K562 (cell line): ENCODE results near the gene SOCS3. TPM values are rescaled to one million over a fixed set of nuclear protein-coding genes. Genes with fewer than 3 reads are reported as not detected.

Source experiments
- ERF ChIP-seq: fragments of 450-650 bp; formaldehyde crosslinking; IDR thresholded peaks from 2 replicates; pipeline ENCODE4 v1.4.0; 2020; ENCODE audit warnings: mild to moderate bottlenecking, mixed read lengths
- GTF2B ChIP-seq: IDR thresholded peaks from 2 replicates; pipeline ENCODE4 v1.6.1; 2011; ENCODE audit not compliant: insufficient read length; ENCODE audit errors: extremely low read depth
- HES1 ChIP-seq: fragments of 450-650 bp; IDR thresholded peaks from 2 replicates; pipeline ENCODE4 v1.6.1; 2016; ENCODE audit warnings: low read depth, mild to moderate bottlenecking, moderate library complexity
- HOXB6 ChIP-seq: fragments of 250-450 bp; sonication (Bioruptor Pico); IDR thresholded peaks from 2 replicates; pipeline ENCODE4 v1.5.1; 2022; ENCODE audit warnings: mild to moderate bottlenecking, borderline replicate concordance
- JUND ChIP-seq, 2 experiments: IDR thresholded peaks; 2 replicates in 1 of 2; 3 replicates in 1 of 2; pipeline ENCODE4 v1.6.1; 2011; ENCODE audit warnings: borderline replicate concordance in 2 of 2, low read depth in 2 of 2, low read length in 2 of 2, improper control_type of control experiment in 1 of 2, missing biosample characterization in 1 of 2, missing genetic modification characterization in 1 of 2, missing genetic modification reagents in 1 of 2
- MTF1 ChIP-seq: fragments of 250-450 bp; sonication (Bioruptor Pico); IDR thresholded peaks from 2 replicates; pipeline ENCODE4 v1.9.0; 2021; ENCODE audit warnings: moderate library complexity, mild to moderate bottlenecking, inconsistent platforms, borderline replicate concordance
- MYC ChIP-seq, 2 experiments: fragments of 250-450 bp in 1 of 2; sonication (Bioruptor Pico) in 1 of 2; IDR thresholded peaks; 2 replicates each; pipeline versions ENCODE4 v1.5.1 to v1.6.1; 2012 to 2021; ENCODE audit warnings: low read depth in 2 of 2, borderline replicate concordance in 1 of 2, improper control_type of control experiment in 1 of 2, low read length in 1 of 2, mild to moderate bottlenecking in 1 of 2, moderate library complexity in 1 of 2
- PHB ChIP-seq: fragments of 250-450 bp; sonication (Bioruptor Pico); IDR thresholded peaks from 2 replicates; pipeline ENCODE4 v1.5.0; 2021
- SETDB1 ChIP-seq: IDR thresholded peaks from one replicate; pipeline ENCODE4 v1.6.1; 2012; ENCODE audit warnings: low read length, control low read depth, inconsistent platforms
- SMAD4 ChIP-seq: fragments of 250-450 bp; sonication (Bioruptor Pico); conservative IDR thresholded peaks from 2 replicates; pipeline ENCODE4 v1.8.0; 2021; ENCODE audit warnings: inconsistent platforms, mild to moderate bottlenecking, moderate library complexity
- SMARCA4 ChIP-seq: fragments of 450-650 bp; IDR thresholded peaks from 2 replicates; pipeline ENCODE4 v1.6.1; 2016
- TCF7 ChIP-seq: sonication (generic); IDR thresholded peaks from 2 replicates; pipeline ENCODE4 v1.6.1; 2016; ENCODE audit warnings: antibody characterized with exemption, borderline replicate concordance
- ZBTB12 ChIP-seq: fragments of 250-450 bp; sonication (Bioruptor Pico); IDR thresholded peaks from 2 replicates; pipeline ENCODE4 v1.4.0; 2020
- ZNF561 ChIP-seq: fragments of 450-650 bp; formaldehyde crosslinking; conservative IDR thresholded peaks from 2 replicates; pipeline ENCODE4 v1.4.0; 2020; ENCODE audit warnings: mild to moderate bottlenecking, moderate library complexity
- polyA plus RNA-seq, 8 experiments: library from polyadenylated mRNA; depleted of rRNA in 4 of 8; stranded (reverse) in 5 of 8; unstranded in 3 of 8; fragments of >200 nt; fragmentation: Nextera tagmentation in 2 of 8; fragmentation: Illumina TruSeq in 1 of 8; extraction: Ambion mirVana in 2 of 8; extraction: Trizol in 1 of 8; gene quantifications; 2 replicates each; pipeline versions ENCODE4 v1.2.1 to v1.2.3, GENCODE V29; 2011 to 2014; ENCODE audit warnings: inconsistent platforms in 1 of 8, missing spikeins in 1 of 8
- total RNA-seq, 7 experiments: library from RNA; depleted of rRNA in 6 of 7; stranded (reverse); fragments of >200 nt in 6 of 7; fragmentation: Illumina TruSeq in 2 of 7; extraction: Trizol in 2 of 7; gene quantifications; 2 replicates each; pipeline versions ENCODE4 v1.2.1 to v1.2.3, GENCODE V29; 2011 to 2021; ENCODE audit warnings: low replicate concordance in 1 of 7
- TF ChIP-seq, protein P1 (sequence below): fragments of 450-650 bp; IDR thresholded peaks from 2 replicates; pipeline ENCODE4 v1.6.1; 2016; ENCODE audit warnings: borderline replicate concordance
- TF ChIP-seq, protein P2 (sequence below): fragments of 450-650 bp; conservative IDR thresholded peaks from 2 replicates; pipeline ENCODE4 v1.6.1; 2016; ENCODE audit warnings: missing genetic modification characterization, low read depth, mild to moderate bottlenecking, control low read depth, missing compliant biosample characterization
- TF ChIP-seq, protein P3 (sequence below): fragments of 450-650 bp; IDR thresholded peaks from 2 replicates; pipeline ENCODE4 v1.6.1; 2016; ENCODE audit warnings: missing biosample characterization, missing genetic modification characterization
- TF ChIP-seq, protein P4 (sequence below): sonication (generic); formaldehyde crosslinking; IDR thresholded peaks from 2 replicates; pipeline ENCODE4 v1.8.1; 2023; ENCODE audit warnings: mild to moderate bottlenecking, missing genetic modification reagents

SOCS3 gene
- total and polyA plus RNA-seq, 9 of the 15 experiments (the other 6 are each of a cell fraction or from before 2014, with no cell fraction given), result 0.56 to 38.9 (median 13.7) TPM

DNA sequence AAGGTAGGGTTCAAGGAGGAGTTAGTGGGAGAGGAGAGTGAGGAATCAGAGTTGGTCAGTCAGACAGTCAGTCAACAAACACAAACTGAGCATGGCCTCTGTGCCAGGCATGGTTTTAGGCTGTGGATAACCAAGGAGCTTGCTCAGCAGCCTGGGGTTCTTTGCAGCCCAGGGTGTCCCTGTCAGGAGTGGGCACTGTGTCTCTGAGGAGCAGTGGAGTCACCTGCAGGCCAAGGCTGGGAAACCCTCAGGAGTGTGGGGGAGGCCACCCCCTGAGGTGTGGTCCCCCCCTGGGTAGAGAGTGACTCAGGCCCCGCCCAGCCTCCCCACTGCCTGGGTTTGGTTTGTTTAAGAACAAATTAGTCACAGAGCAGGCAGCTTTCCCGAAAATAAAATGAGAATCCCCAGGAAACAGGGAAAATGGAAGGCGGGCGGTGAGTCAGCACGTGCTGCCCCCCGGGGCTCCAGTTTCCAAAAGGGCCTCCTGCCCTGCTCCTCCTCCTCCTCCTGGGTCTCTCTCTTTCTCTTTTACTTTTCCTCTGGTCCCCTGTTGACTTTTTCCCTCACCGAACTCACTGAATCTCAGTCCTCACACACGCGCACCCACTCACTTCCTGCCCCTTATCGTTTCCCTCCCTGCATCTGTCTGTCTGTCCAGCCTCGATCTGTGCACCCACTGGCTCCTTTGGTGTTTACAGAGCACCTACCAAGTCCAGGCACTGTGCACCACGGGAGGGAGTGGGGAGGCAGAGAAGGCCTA lies 44.3 kb downstream of the SOCS3 start (continued):
- 0 out of 2 replicates have a peak, but pooled peaks have one; percentile 29 for TF ChIP-seq MYC (IDR thresholded peaks at IDR 0.05; ENCODE audit: low read depth, low read length)
- TF ChIP-seq MYC (CRISPR knock-in tag; IDR thresholded peaks at IDR 0.05; ENCODE audit: borderline replicate concordance, low read depth), result no peak
- peak; percentile 57 for TF ChIP-seq HES1
- TF ChIP-seq PHB (CRISPR knock-in tag), result no peak
- TF ChIP-seq, protein P1, sequence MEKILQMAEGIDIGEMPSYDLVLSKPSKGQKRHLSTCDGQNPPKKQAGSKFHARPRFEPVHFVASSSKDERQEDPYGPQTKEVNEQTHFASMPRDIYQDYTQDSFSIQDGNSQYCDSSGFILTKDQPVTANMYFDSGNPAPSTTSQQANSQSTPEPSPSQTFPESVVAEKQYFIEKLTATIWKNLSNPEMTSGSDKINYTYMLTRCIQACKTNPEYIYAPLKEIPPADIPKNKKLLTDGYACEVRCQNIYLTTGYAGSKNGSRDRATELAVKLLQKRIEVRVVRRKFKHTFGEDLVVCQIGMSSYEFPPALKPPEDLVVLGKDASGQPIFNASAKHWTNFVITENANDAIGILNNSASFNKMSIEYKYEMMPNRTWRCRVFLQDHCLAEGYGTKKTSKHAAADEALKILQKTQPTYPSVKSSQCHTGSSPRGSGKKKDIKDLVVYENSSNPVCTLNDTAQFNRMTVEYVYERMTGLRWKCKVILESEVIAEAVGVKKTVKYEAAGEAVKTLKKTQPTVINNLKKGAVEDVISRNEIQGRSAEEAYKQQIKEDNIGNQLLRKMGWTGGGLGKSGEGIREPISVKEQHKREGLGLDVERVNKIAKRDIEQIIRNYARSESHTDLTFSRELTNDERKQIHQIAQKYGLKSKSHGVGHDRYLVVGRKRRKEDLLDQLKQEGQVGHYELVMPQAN, result no peak
- TF ChIP-seq ZBTB12, result no peak
- peak; percentile 86 for TF ChIP-seq SMARCA4
- TF ChIP-seq, protein P2, sequence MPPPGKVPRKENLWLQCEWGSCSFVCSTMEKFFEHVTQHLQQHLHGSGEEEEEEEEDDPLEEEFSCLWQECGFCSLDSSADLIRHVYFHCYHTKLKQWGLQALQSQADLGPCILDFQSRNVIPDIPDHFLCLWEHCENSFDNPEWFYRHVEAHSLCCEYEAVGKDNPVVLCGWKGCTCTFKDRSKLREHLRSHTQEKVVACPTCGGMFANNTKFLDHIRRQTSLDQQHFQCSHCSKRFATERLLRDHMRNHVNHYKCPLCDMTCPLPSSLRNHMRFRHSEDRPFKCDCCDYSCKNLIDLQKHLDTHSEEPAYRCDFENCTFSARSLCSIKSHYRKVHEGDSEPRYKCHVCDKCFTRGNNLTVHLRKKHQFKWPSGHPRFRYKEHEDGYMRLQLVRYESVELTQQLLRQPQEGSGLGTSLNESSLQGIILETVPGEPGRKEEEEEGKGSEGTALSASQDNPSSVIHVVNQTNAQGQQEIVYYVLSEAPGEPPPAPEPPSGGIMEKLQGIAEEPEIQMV (tag), result no peak
- no peak for TF ChIP-seq SETDB1
- TF ChIP-seq HOXB6 (CRISPR knock-in tag), result no peak
- peak; percentile 12; the same call in 1 of the 2 replicates for TF ChIP-seq JUND (IDR thresholded peaks at IDR 0.05; ENCODE audit: borderline replicate concordance, low read depth, low read length)
- TF ChIP-seq JUND (tag; IDR thresholded peaks at IDR 0.05; ENCODE audit: borderline replicate concordance, low read depth, low read length), result no peak
- TF ChIP-seq MTF1 (CRISPR knock-in tag), result no peak
- TF ChIP-seq, protein P3, sequence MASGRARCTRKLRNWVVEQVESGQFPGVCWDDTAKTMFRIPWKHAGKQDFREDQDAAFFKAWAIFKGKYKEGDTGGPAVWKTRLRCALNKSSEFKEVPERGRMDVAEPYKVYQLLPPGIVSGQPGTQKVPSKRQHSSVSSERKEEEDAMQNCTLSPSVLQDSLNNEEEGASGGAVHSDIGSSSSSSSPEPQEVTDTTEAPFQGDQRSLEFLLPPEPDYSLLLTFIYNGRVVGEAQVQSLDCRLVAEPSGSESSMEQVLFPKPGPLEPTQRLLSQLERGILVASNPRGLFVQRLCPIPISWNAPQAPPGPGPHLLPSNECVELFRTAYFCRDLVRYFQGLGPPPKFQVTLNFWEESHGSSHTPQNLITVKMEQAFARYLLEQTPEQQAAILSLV (tag), result no peak
- no peak for TF ChIP-seq ZNF561 (CRISPR knock-in tag)
- TF ChIP-seq, protein P4, sequence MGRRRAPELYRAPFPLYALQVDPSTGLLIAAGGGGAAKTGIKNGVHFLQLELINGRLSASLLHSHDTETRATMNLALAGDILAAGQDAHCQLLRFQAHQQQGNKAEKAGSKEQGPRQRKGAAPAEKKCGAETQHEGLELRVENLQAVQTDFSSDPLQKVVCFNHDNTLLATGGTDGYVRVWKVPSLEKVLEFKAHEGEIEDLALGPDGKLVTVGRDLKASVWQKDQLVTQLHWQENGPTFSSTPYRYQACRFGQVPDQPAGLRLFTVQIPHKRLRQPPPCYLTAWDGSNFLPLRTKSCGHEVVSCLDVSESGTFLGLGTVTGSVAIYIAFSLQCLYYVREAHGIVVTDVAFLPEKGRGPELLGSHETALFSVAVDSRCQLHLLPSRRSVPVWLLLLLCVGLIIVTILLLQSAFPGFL (CRISPR knock-in tag), result no peak
- TF ChIP-seq ERF (CRISPR knock-in tag), result no peak
- TF ChIP-seq TCF7, result no peak
- no peak for TF ChIP-seq GTF2B
- TF ChIP-seq SMAD4 (CRISPR knock-in tag), result peak; percentile 84
